Occipital lobe (tissue), 1 donor: ENCODE measurements around the gene IL20. TPM values are rescaled to one million over a fixed set of nuclear protein-coding genes. Genes with fewer than 3 reads are reported as not detected.

Experiments used
- total RNA-seq: library from RNA; depleted of rRNA; stranded (reverse); fragments of >200 nt; gene quantifications from one replicate; pipeline ENCODE4 v1.2.3, GENCODE V29; 2014

The IL20 gene
- total RNA-seq, 1 donor from 2014 or later = 0.47 TPM

Other genes with a start within 250 kb of the IL20 start
- 18.2 TPM for gene DYRK3, start 230.1 kb upstream of the IL20 start, total RNA-seq
- gene MAPKAPK2, start 180.7 kb upstream of the IL20 start, total RNA-seq = 8.1 TPM
- gene IL19, start 94.8 kb upstream of the IL20 start, total RNA-seq = not detected
- not detected for gene IL10, start 93.1 kb upstream of the IL20 start, total RNA-seq
- gene IL24, start 31.8 kb downstream of the IL20 start, total RNA-seq = not detected
- 0.47 TPM for gene FCMR, start 56.3 kb downstream of the IL20 start, total RNA-seq
- not detected for gene PIGR, start 80.8 kb downstream of the IL20 start, total RNA-seq
- not detected for gene FCAMR, start 104.8 kb downstream of the IL20 start, total RNA-seq
- gene C1orf116, start 167.1 kb downstream of the IL20 start, total RNA-seq = not detected
- 24.5 TPM for gene YOD1, start 185.6 kb downstream of the IL20 start, total RNA-seq
- gene PFKFB2, start 187.7 kb downstream of the IL20 start, total RNA-seq = 13.6 TPM
- gene C4BPB, start 223.2 kb downstream of the IL20 start, total RNA-seq = not detected
- not detected for gene C4BPA, start 238.6 kb downstream of the IL20 start, total RNA-seq